ENCODE measurements around the gene ITGAL. TPM values are rescaled to one million over a fixed set of nuclear protein-coding genes. Genes with fewer than 3 reads are reported as not detected.

Gene ITGAL
- total and polyA plus RNA-seq, 2 of the 13 experiments (the other 11 are each of a cell fraction or from before 2014, with no cell fraction given) = 0.86 to 1.2 TPM

DNA sequence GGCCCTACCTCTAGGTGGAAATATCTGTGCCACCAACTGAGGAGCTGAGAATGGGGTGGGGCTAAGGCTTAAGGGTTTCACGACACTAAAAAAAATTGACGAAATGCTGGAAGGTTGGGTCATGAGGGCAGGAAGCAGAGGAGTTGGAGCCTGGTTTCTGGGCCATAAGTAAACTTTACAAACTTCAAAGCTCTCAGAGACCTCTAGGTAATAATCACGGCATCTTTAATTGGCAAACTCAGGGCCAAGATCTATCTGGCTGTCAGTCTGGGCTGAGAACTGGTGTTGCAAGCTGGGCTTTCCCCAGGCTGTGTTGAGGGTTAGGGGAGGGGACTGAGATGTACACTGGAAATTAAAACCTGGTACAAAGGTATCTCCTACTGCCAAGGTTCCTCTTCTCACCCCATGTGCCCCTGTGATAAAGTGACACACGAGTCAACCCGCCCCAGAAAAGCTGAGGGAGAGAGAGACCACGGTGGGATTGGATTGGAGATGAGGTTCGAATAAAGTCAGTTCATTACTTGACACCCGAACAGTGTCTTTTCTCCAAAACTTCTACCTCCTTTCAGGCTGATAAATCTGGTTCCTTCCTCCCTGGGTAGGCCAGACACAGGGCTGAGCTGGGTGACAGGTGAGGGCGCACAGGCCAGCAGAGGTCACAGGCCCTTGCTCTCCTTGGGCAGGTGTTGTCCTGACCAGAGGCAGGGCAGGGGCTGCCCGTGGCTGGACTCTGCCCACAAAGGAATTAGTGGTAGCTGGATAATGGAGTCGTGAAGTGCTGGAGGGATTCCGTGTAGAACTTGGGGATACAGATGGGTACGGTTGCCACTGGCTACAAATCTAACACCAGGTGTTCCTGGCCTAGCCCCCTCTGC is 57.9 kb downstream of the ITGAL start (continued):
- 0 out of 2 replicates have a peak, but pooled peaks have one; percentile 66 for TF ChIP-seq ZNF510 (CRISPR knock-in tag; IDR thresholded peaks at IDR 0.05; ENCODE audit: low read depth)
- TF ChIP-seq RBFOX2 (IDR thresholded peaks at IDR 0.05; ENCODE audit: low read depth, low read length) = peak; percentile 51; the same call in 1 of the 2 replicates
- 0 out of 2 replicates have a peak, but pooled peaks have one; percentile 22 for TF ChIP-seq ZNF563 (CRISPR knock-in tag; IDR thresholded peaks at IDR 0.05)
- peak; percentile 11 to 35; a peak in 2 of 4 replicates for TF ChIP-seq POLR2A (IDR thresholded peaks at IDR 0.05; ENCODE audit: insufficient read depth in 1 of 2, low read depth in 2 of 2, low read length in 2 of 2)
- peak; percentile 26; the same call in 1 of the 2 replicates for TF ChIP-seq PAXIP1 (CRISPR knock-in tag; conservative IDR thresholded peaks at IDR 0.05)
- TF ChIP-seq ZBTB20 (CRISPR knock-in tag; IDR thresholded peaks at IDR 0.05; ENCODE audit: borderline replicate concordance, low read depth) = 0 out of 2 replicates have a peak, but pooled peaks have one; percentile 22
- TF ChIP-seq ZC3H13 (CRISPR knock-in tag; IDR thresholded peaks at IDR 0.05) = peak; percentile 97; the same call in 1 of the 2 replicates
- peak; percentile 48 for TF ChIP-seq ZNF687 (CRISPR knock-in tag; IDR thresholded peaks at IDR 0.05)
- 0 out of 2 replicates have a peak, but pooled peaks have one; percentile 14 for TF ChIP-seq ZFP91 (CRISPR knock-in tag; IDR thresholded peaks at IDR 0.05; ENCODE audit: borderline replicate concordance)
- TF ChIP-seq SETDB1 (CRISPR knock-in tag; IDR thresholded peaks at IDR 0.05; ENCODE audit: borderline replicate concordance) = no peak
- 0 out of 2 replicates have a peak, but pooled peaks have one; percentile 40 for TF ChIP-seq GZF1 (CRISPR knock-in tag; IDR thresholded peaks at IDR 0.05)
- TF ChIP-seq, protein P1, sequence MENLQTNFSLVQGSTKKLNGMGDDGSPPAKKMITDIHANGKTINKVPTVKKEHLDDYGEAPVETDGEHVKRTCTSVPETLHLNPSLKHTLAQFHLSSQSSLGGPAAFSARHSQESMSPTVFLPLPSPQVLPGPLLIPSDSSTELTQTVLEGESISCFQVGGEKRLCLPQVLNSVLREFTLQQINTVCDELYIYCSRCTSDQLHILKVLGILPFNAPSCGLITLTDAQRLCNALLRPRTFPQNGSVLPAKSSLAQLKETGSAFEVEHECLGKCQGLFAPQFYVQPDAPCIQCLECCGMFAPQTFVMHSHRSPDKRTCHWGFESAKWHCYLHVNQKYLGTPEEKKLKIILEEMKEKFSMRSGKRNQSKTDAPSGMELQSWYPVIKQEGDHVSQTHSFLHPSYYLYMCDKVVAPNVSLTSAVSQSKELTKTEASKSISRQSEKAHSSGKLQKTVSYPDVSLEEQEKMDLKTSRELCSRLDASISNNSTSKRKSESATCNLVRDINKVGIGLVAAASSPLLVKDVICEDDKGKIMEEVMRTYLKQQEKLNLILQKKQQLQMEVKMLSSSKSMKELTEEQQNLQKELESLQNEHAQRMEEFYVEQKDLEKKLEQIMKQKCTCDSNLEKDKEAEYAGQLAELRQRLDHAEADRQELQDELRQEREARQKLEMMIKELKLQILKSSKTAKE (CRISPR knock-in tag; IDR thresholded peaks at IDR 0.05; ENCODE audit: borderline replicate concordance) = 0 out of 2 replicates have a peak, but pooled peaks have one; percentile 34
- TF ChIP-seq, protein P2, sequence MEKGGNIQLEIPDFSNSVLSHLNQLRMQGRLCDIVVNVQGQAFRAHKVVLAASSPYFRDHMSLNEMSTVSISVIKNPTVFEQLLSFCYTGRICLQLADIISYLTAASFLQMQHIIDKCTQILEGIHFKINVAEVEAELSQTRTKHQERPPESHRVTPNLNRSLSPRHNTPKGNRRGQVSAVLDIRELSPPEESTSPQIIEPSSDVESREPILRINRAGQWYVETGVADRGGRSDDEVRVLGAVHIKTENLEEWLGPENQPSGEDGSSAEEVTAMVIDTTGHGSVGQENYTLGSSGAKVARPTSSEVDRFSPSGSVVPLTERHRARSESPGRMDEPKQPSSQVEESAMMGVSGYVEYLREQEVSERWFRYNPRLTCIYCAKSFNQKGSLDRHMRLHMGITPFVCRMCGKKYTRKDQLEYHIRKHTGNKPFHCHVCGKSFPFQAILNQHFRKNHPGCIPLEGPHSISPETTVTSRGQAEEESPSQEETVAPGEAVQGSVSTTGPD (CRISPR knock-in tag; IDR thresholded peaks at IDR 0.05) = no peak
